ENCODE measurements around the gene MTHFD2L.

MTHFD2L gene

GRCh38 chr4:74325886-74326285 is 168.0 kb downstream of the MTHFD2L start:
- DNase-seq, result no peak
- no peaks in the 10 kb centered on the region for H3K4me1 ChIP-seq
- no peaks in the 10 kb centered on the region for H3K9me3 ChIP-seq
- no peak overlapping the region for H3K4me3 ChIP-seq (ENCODE audit: low read depth, low read length)
- no peaks in the 10 kb centered on the region for H3K36me3 ChIP-seq
- no peak for TF ChIP-seq CTCF (IDR thresholded peaks at IDR 0.05; ENCODE audit: low read depth, low read length)
- peaks cover 4% of the 10 kb centered on the region; the same call in 1 of the 2 replicates for H3K27me3 ChIP-seq

DNA sequence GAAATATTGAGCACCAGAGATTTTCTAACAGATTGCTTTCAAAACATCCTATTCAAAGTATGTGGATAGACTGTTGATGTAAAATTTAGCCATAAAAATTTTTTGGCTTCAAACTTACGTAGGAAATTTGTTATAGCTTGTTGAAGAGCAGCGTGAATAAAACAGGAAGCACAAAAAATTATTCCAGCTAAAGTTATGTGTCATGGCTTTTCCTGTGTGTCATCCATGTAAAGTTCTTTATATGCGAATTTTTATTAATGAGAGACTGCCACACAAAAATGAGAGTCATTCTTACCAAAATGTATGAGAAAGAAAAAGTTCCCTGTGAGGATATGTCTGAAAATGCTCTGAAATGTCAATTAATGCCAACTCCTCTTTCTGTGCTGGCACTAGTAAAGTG is 169.8 kb downstream of the MTHFD2L start:
- TF ChIP-seq CTCF (IDR thresholded peaks at IDR 0.05; ENCODE audit: low read depth, low read length), result no peak
- Histone ChIP-seq H3K36me3 (no peaks in the 10 kb centered on the region), H3K4me1 (no peaks in the 10 kb centered on the region), H3K9me3 (no peaks in the 10 kb centered on the region), H3K4me3 (ENCODE audit: low read depth, low read length) (no peak overlapping the region), H3K27me3 (peaks cover 4% of the 10 kb centered on the region; the same call in 1 of the 2 replicates)
- no peak for DNase-seq

- H3K4me3 ChIP-seq (ENCODE audit: low read depth, low read length), result no peak overlapping the region
- no peak for DNase-seq
- H3K36me3 ChIP-seq, result no peaks in the 10 kb centered on the region
- no peak for TF ChIP-seq CTCF (IDR thresholded peaks at IDR 0.05; ENCODE audit: low read depth, low read length)
- H3K27me3 ChIP-seq, result peaks cover 4% of the 10 kb centered on the region; the same call in 1 of the 2 replicates
- no peaks in the 10 kb centered on the region for H3K4me1 ChIP-seq
- no peaks in the 10 kb centered on the region for H3K9me3 ChIP-seq
Observed at GRCh38 chr4:74328501-74328900, 170.6 kb downstream of the MTHFD2L start.

DNA sequence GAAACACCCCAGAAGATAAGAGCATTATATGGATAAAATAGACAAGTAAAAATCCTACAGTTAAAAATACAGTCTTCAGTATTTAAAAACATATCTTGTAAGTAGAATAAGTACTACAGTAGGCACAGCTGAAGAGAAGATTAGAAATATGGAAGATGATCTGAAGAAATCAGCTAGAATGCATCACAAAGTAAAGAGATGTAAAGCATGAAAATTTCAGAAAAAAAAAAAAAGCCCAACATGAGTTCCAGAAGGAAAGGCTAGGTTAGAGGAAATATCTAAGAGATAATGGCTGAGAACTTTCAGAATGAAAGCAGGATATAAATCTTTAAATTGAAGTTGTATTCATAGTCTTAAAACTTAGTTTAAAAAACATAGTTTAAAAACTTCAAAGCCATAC is 171.4 kb downstream of the MTHFD2L start:
- DNase-seq, result no peak
- Histone ChIP-seq H3K4me3 (ENCODE audit: low read depth, low read length) (no peak overlapping the region), H3K9me3 (no peaks in the 10 kb centered on the region), H3K27me3 (peaks cover 10% of the 10 kb centered on the region), H3K36me3 (no peaks in the 10 kb centered on the region), H3K4me1 (no peaks in the 10 kb centered on the region)
- TF ChIP-seq CTCF (IDR thresholded peaks at IDR 0.05; ENCODE audit: low read depth, low read length), result no peak

GRCh38 chr4:74330295-74330750 is 172.4 kb downstream of the MTHFD2L start:
- Histone ChIP-seq H3K9me3 (no peaks in the 10 kb centered on the region), H3K4me3 (ENCODE audit: low read depth, low read length) (no peak overlapping the region), H3K4me1 (no peaks in the 10 kb centered on the region), H3K27me3 (peaks cover 7% of the 10 kb centered on the region), H3K36me3 (no peaks in the 10 kb centered on the region)
- no peak for TF ChIP-seq CTCF (IDR thresholded peaks at IDR 0.05; ENCODE audit: low read depth, low read length)
- no peak for DNase-seq

GRCh38 chr4:74331252-74331651 is 173.3 kb downstream of the MTHFD2L start:
- H3K36me3 ChIP-seq, result no peaks in the 10 kb centered on the region
- no peaks in the 10 kb centered on the region for H3K4me1 ChIP-seq
- DNase-seq, result no peak
- no peak for TF ChIP-seq CTCF (IDR thresholded peaks at IDR 0.05; ENCODE audit: low read depth, low read length)
- H3K27me3 ChIP-seq, result peaks cover 7% of the 10 kb centered on the region
- H3K4me3 ChIP-seq (ENCODE audit: low read depth, low read length), result no peak overlapping the region
- H3K9me3 ChIP-seq, result no peaks in the 10 kb centered on the region
